A673 (cell line): ENCODE results near the gene MYO7B. TPM values are rescaled to one million over a fixed set of nuclear protein-coding genes. Genes with fewer than 3 reads are reported as not detected.

ENCODE experiments used
- BruUV-seq: library from RNA; stranded (reverse); fragments of 400-500 nt; replicated peaks from 2 replicates; lab custom pipeline; 2021; lab: Mats Ljungman, UMichigan
- CTCF ChIA-PET: fragments of 300-600 bp; sonication (Branson Sonifier 250); formaldehyde crosslinking; loops from one replicate; lab custom pipeline; 2022; ENCODE audit warnings: antibody characterized with exemption; lab: Charles Lee
- POLR2A ChIA-PET: fragments of 300-600 bp; sonication (Branson Sonifier 250); formaldehyde crosslinking; loops from one replicate; lab custom pipeline; 2022; ENCODE audit warnings: antibody characterized with exemption; ENCODE audit not compliant: low non-redundant PET; lab: Charles Lee
- DNase-seq: peaks from one replicate; pipeline ENCODE4 v3.0.0-alpha.2; 2015; ENCODE audit warnings: low spot score
- H3K27ac ChIP-seq: fragments of 200-600 bp; sonication (generic); 2 replicates; pipeline ENCODE4 v1.5.1; 2016; ENCODE audit warnings: mixed run types, low read depth, mild to moderate bottlenecking, mixed read lengths, antibody characterized with exemption, low read length; ENCODE audit not compliant: poor library complexity, severe bottlenecking
- H3K27me3 ChIP-seq: fragments of 200-600 bp; sonication (generic); replicated peaks from 2 replicates; pipeline ENCODE4 v1.6.1; 2017; ENCODE audit warnings: mixed run types, low read depth, mild to moderate bottlenecking, mixed read lengths, antibody characterized with exemption, low read length; ENCODE audit not compliant: insufficient read depth, poor library complexity
- H3K36me3 ChIP-seq: fragments of 200-600 bp; sonication (generic); 2 replicates; pipeline ENCODE4 v1.6.1; 2016; ENCODE audit warnings: mixed run types, mild to moderate bottlenecking, mixed read lengths, antibody characterized with exemption, low read length; ENCODE audit not compliant: insufficient read depth, poor library complexity, severe bottlenecking
- H3K4me1 ChIP-seq: fragments of 200-600 bp; sonication (generic); 2 replicates; pipeline ENCODE4 v1.6.1; 2017; ENCODE audit warnings: mixed run types, mild to moderate bottlenecking, mixed read lengths, antibody characterized with exemption, low read length; ENCODE audit not compliant: insufficient read depth, poor library complexity, severe bottlenecking
- H3K4me3 ChIP-seq: fragments of 200-600 bp; sonication (generic); 2 replicates; pipeline ENCODE4 v1.5.1; 2016; ENCODE audit warnings: low read depth, mixed run types, mild to moderate bottlenecking, mixed read lengths, low read length; ENCODE audit not compliant: poor library complexity, severe bottlenecking
- H3K9me3 ChIP-seq: fragments of 200-600 bp; sonication (generic); 2 replicates; pipeline ENCODE4 v1.6.1; 2016; ENCODE audit warnings: mixed run types, low read depth, mild to moderate bottlenecking, mixed read lengths, antibody characterized with exemption, low read length; ENCODE audit not compliant: poor library complexity, severe bottlenecking
- EZH2 ChIP-seq: fragments of 200-600 bp; sonication (generic); IDR thresholded peaks from 2 replicates; pipeline ENCODE4 v1.6.1; 2017; ENCODE audit warnings: borderline replicate concordance, low read depth, mild to moderate bottlenecking, mixed read lengths, antibody characterized with exemption, low read length; ENCODE audit not compliant: poor library complexity, severe bottlenecking
- intact Hi-C: fragments of 100-400 bp; cut with micrococcal nuclease; formaldehyde crosslinking; loops from one replicate; pipeline ENCODE4 v1.10.0; 2022; ENCODE audit not compliant: unreplicated experiment
- total RNA-seq: library from RNA; stranded (reverse); gene quantifications from 2 replicates; pipeline ENCODE4 v1.2.3, GENCODE V29; 2021
- TF ChIP-seq, protein P1 (sequence below): fragments of 300-800, 200-600 bp; sonication (generic); conservative IDR thresholded peaks from 2 replicates; pipeline ENCODE4 v1.5.1; 2017; ENCODE audit warnings: low read depth, mild to moderate bottlenecking, antibody characterized with exemption, low read length, moderate library complexity, mixed read lengths

MYO7B gene
- total RNA-seq, 1 experiment from 2014 or later, result 0.24 TPM

DNA sequence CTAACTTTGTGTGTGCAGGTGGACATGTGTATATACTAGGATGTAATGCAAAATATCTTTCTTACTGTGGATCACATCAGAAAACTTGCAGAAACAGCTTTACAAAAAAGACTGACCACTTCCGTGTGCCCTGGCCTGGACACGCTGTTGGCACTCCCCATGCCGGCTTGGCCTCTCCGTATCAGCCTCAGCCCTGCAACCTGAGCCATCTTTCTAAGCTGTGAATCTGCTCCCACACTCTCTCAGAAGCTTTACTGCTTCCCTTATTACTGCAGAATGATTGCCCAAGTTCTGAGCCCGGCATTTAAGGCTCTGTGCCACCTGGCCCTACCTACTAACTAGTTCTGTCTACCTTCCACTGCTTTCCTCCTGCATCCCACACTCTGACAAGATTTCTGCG lies 37.8 kb downstream of the MYO7B start:
- Histone ChIP-seq H3K9me3 (no peaks in the 10 kb centered on the region), H3K36me3 (no peaks in the 10 kb centered on the region), H3K4me3 (no peak overlapping the region), H3K4me1 (no peaks in the 10 kb centered on the region), H3K27ac (no peak overlapping the region), H3K27me3 (no peaks in the 10 kb centered on the region)
- TF ChIP-seq, protein P1, sequence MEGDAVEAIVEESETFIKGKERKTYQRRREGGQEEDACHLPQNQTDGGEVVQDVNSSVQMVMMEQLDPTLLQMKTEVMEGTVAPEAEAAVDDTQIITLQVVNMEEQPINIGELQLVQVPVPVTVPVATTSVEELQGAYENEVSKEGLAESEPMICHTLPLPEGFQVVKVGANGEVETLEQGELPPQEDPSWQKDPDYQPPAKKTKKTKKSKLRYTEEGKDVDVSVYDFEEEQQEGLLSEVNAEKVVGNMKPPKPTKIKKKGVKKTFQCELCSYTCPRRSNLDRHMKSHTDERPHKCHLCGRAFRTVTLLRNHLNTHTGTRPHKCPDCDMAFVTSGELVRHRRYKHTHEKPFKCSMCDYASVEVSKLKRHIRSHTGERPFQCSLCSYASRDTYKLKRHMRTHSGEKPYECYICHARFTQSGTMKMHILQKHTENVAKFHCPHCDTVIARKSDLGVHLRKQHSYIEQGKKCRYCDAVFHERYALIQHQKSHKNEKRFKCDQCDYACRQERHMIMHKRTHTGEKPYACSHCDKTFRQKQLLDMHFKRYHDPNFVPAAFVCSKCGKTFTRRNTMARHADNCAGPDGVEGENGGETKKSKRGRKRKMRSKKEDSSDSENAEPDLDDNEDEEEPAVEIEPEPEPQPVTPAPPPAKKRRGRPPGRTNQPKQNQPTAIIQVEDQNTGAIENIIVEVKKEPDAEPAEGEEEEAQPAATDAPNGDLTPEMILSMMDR, result no peak
- no peak for TF ChIP-seq EZH2
- BruUV-seq, result no TSS peak
- POLR2A ChIA-PET, result interaction anchor here (0.7 kb wide), 1 partner anchor 1194 kb away, joined by 3 read pairs; no protein-coding TSS in a partner anchor
- no peak for DNase-seq
- CTCF ChIA-PET, result no interaction called here
- intact Hi-C loops, result no loop called here

DNA sequence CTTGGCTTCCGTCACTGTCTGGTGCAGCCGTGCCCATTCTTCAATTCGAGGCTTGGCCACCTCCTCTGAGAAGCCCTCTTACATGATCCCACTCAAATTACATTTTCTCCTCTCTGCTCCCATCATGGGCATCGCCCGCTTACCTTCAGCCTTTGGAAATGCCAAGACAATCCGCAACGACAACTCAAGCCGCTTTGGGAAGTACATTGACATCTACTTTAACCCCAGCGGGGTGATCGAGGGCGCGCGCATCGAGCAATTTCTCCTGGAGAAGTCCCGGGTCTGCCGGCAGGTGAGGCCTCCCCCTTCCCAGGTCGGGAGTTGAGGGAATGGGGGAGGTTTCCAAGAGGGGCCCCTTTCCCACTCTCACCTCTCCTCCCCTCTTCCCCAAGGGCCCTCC lies 38.3 kb downstream of the MYO7B start:
- DNase-seq, result no peak
- H3K4me3 ChIP-seq, result no peak overlapping the region
- POLR2A ChIA-PET, result interaction anchor here (0.7 kb wide), 1 partner anchor 1194 kb away, joined by 3 read pairs; no protein-coding TSS in a partner anchor
- CTCF ChIA-PET, result no interaction called here
- no peaks in the 10 kb centered on the region for H3K36me3 ChIP-seq
- no peaks in the 10 kb centered on the region for H3K4me1 ChIP-seq
- no TSS peak for BruUV-seq
- TF ChIP-seq EZH2, result no peak
- TF ChIP-seq, protein P1, result no peak
- H3K27ac ChIP-seq, result no peak overlapping the region
- intact Hi-C loops, result no loop called here
- H3K9me3 ChIP-seq, result no peaks in the 10 kb centered on the region
- H3K27me3 ChIP-seq, result no peaks in the 10 kb centered on the region

DNA sequence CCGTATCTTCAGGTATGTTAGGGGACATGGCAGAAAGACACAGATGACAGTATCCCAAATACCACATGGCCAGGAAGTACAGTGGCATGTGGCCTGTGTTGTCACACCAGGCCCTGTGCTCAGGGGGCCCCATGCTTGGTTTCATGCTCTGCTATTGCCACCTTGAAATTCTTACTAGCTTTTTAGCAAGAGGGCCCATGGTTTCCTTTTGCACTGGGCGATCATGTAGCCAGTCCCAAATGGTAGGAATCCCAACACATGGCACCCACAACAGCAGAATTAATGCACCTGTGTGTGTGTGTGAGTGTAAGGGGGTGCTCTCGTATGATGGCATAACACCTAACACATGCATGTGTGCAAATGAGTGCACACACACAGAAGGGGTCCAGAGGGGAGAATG lies 39.2 kb downstream of the MYO7B start:
- no peak overlapping the region for H3K4me3 ChIP-seq
- H3K27ac ChIP-seq, result no peak overlapping the region
- no peaks in the 10 kb centered on the region for H3K36me3 ChIP-seq
- no peaks in the 10 kb centered on the region for H3K27me3 ChIP-seq
- ChIA-PET POLR2A (no interaction called here), CTCF (no interaction called here)
- no TSS peak for BruUV-seq
- intact Hi-C loops, result no loop called here
- H3K4me1 ChIP-seq, result no peaks in the 10 kb centered on the region
- no peak for DNase-seq
- no peaks in the 10 kb centered on the region for H3K9me3 ChIP-seq
- TF ChIP-seq, protein P1, result no peak
